Cardiac fibroblast (primary cell): ENCODE results near the gene PTPN21.

Source experiments
- DNase-seq, 2 donors: peaks; one replicate each; pipeline versions ENCODE4 v3.0.0 to v3.0.0-alpha.2; 2010; ENCODE audit warnings: low read depth in 2 of 2
- H3K4me3 ChIP-seq, 2 donors: replicated peaks in 1 of 2; 1 replicate in 1 of 2; 2 replicates in 1 of 2; pipeline ENCODE4 v1.5.1; 2011; ENCODE audit warnings: low read depth in 2 of 2, low read length in 2 of 2, mild to moderate bottlenecking in 2 of 2, moderate library complexity in 1 of 2
- TF ChIP-seq, protein P1 (sequence below): IDR thresholded peaks from one replicate; pipeline ENCODE4 v1.5.1; 2011; ENCODE audit warnings: low read depth, mild to moderate bottlenecking, low read length, inconsistent platforms

PTPN21 gene

DNA sequence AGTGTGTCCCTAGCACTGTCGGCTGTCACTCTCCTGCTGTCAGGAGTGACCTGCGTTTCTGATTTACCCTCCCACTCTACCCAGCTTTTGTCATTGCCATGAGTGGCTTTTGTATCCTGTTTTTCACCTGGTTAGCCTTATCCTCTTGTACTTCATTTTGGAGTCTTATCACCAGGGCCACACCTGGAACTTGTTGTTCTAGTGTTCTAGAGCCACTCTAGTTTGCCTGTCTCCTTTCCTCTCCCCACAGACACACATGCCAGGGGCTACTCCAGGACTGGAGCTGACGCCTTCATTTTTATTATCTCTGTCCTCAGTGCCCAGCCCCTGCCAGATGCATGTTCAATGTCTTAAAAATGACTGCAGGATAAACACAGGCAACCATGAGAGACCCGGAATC lies 42.2 kb upstream of the PTPN21 start:
- DNase-seq, result no peak
- TF ChIP-seq, protein P1, sequence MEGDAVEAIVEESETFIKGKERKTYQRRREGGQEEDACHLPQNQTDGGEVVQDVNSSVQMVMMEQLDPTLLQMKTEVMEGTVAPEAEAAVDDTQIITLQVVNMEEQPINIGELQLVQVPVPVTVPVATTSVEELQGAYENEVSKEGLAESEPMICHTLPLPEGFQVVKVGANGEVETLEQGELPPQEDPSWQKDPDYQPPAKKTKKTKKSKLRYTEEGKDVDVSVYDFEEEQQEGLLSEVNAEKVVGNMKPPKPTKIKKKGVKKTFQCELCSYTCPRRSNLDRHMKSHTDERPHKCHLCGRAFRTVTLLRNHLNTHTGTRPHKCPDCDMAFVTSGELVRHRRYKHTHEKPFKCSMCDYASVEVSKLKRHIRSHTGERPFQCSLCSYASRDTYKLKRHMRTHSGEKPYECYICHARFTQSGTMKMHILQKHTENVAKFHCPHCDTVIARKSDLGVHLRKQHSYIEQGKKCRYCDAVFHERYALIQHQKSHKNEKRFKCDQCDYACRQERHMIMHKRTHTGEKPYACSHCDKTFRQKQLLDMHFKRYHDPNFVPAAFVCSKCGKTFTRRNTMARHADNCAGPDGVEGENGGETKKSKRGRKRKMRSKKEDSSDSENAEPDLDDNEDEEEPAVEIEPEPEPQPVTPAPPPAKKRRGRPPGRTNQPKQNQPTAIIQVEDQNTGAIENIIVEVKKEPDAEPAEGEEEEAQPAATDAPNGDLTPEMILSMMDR, result no peak
- H3K4me3 ChIP-seq, result no peak overlapping the region

DNA sequence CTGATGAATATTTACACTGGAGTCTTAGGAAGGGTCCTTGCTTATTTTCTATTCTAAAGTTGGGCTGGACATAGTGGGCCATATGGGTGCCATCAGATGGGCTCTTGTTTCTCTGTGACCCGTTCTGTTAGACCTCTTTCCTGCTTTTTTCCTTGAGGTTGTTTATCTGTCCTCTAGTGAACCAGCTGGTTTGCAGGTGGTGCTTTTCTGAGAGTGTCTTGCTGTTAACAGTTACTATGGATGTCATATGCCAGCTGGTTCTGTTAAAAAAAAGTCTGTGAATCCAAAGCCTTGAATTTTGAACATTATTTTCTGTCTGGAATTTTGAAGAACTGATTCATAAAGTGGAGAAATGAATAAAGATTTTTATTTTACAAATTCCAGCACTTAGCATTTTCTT lies 37.2 kb upstream of the PTPN21 start:
- TF ChIP-seq, protein P1, result no peak
- H3K4me3 ChIP-seq, result no peak overlapping the region
- no peak for DNase-seq

DNA sequence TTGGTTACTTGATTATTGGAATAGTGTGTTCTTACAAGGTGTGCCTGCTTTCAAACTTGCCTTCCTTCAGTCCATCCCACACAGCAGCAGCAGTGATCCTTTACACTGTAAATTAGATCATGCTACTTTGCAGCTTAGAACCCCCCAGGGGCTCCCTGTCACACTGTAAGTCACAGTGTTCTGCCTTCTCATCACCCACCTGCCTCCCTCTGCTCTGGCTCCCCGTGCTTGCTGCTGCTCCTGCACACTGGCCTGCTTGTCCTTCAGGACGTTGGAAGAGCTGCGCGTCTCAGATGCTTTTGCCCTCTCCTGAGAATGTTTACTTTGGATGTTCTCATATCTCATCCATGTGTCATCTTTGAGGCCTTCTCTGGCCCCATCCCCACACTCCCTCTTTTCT lies 35.4 kb upstream of the PTPN21 start:
- DNase-seq, result peak in 1 of 2 donors; percentile 40
- no peak overlapping the region for H3K4me3 ChIP-seq
- TF ChIP-seq, protein P1, result no peak

DNA sequence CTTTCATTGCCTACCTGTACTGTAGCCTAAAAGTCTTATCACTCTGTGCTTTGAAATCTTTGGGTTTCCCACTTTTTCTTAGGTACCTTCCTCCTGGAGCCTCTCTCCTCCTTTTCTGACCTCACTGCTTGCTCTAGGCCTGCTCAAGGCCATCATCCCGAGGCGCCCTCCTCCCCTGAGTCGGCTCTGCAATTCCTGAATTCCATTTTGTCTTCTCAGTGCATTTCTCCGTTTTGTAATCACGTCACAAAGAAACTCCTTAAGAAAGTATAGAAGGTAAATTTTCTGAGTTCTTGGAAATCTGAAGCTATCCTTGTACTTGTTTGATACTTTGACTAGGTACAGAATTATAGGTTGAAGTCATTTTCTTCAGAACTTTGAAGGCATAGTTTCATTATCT lies 33.3 kb upstream of the PTPN21 start:
- no peak overlapping the region for H3K4me3 ChIP-seq
- TF ChIP-seq, protein P1, result no peak

DNA sequence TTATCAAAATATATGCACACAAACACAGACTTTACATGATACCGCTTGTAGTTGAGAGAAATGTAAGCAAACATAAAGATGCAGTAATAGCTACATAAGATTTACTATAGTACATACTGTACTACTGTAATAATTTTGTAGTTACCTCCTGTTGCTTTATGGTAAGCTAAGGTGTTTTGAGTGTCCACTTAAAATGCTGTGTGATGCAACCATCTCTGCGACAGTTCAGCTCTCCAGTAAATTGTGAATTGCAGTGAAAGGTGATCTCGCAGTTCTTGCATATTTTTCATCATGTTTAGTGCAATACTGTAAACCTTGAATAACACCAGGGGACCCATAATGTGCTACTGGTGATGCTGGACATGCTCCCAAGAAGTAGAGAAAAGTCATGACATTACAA lies 29.6 kb upstream of the PTPN21 start:
- DNase-seq, result no peak
- no peak overlapping the region for H3K4me3 ChIP-seq
- TF ChIP-seq, protein P1, result no peak

More for the DNA sequence above, 33.3 kb upstream of the PTPN21 start:
- DNase-seq, result no peak

DNA sequence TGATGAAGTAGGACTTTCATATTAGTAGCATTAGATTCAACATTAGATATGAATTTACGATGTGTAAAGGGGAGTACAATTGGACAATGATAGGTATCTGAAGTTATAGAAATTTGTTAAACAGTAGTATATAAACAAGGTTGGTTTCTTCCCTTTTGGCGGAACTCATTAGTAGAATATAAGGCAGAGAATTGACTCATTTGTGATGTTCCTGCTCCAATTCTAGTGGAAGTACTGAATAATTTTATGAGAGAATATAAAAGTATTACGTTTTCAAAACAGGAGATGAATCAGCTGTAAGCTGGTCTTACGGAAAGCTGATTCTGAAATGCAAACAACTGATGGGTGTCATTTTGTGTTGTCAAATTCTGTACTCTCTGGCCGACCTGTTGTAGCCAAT lies 21.4 kb upstream of the PTPN21 start:
- TF ChIP-seq, protein P1, result no peak
- H3K4me3 ChIP-seq, result no peak overlapping the region
- DNase-seq, result no peak

DNA sequence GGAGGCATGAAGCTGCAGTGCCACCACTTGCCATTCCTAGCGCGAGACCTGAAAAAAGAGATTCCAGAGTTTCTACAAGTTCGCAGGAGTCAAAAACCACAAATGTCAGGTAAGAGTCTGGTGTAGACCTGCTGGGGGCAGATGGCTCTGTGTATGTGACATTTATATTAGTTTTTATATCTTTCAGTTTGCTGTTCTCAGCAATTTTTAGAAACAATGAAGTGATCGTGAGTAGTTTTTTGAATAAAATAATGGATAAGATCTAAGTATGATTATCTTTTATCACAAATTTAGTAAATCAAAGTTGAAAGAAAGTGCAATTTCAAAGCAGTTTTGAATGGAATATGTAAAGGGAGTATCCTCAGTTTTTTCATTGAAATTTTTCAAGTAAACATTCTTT lies 17.3 kb upstream of the PTPN21 start:
- no peak for DNase-seq
- H3K4me3 ChIP-seq, result no peak overlapping the region
- TF ChIP-seq, protein P1, result no peak
